Caki2 (cell line): Measurements from ENCODE around the gene SREBF2. TPM values are rescaled to one million over a fixed set of nuclear protein-coding genes. Genes with fewer than 3 reads are reported as not detected.

Experiments
- DNase-seq: peaks from one replicate; pipeline ENCODE4 v3.0.0-alpha.2; 2015; ENCODE audit warnings: low read depth
- in situ Hi-C: cut with HindIII; loops from 2 replicates; pipeline ENCODE4 v1.10.0; 2016; ENCODE audit warnings: low sequenced_read_pairs, low pct_unique_long_range_greater_than_20kb, mixed read lengths
- total RNA-seq: library from RNA; depleted of rRNA; stranded (reverse); fragments of >200 nt; shearing (Covaris generic); gene quantifications from 2 replicates; pipeline ENCODE4 v1.2.3, GENCODE V29; 2014; ENCODE audit warnings: low replicate concordance; rRNA removed

SREBF2 gene
- 21.0 and 21.5 TPM in 2 replicates for total RNA-seq

DNA sequence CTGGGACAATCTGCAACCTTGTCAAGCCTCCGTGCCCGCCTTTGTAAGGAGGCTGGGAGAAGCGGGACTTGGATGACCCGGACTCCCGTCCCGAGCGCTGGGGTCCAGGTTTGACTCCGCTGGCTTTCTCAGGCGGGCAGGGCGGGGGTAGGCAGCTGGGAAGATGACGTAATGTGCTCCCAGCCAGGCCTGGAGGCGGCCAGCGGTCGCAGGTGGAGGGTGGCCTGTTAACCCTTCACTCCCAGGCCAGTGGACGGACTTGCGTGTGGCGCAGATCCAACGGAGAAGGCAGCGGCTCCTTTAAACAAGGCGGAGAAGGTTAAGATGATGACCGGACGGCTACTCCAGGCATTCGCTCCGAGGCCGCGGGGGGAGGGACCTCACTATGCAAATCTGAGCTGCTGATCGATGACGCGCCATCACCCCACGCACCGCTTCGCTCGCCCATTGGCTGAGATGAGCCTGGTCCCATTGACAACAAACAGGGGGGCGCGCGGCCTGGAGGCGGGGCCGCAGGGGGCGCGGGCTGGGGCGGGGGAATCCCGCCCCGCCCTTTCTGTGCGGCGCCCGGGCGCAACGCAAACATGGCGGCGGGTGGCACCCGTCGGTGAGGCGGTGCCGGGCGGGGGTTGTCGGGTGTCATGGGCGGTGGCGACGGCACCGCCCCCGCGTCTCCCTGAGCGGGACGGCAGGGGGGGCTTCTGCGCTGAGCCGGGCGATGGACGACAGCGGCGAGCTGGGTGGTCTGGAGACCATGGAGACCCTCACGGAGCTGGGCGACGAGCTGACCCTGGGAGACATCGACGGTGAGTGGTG lies at the start of gene SREBF2:
SREBF2 (plus strand) TSS at position 553 of the 816 bp plus-strand sequence; CDS start at position 719, 166 bp downstream.
- peak; percentile 100 for DNase-seq
- in situ Hi-C loops: no loop called here

DNA sequence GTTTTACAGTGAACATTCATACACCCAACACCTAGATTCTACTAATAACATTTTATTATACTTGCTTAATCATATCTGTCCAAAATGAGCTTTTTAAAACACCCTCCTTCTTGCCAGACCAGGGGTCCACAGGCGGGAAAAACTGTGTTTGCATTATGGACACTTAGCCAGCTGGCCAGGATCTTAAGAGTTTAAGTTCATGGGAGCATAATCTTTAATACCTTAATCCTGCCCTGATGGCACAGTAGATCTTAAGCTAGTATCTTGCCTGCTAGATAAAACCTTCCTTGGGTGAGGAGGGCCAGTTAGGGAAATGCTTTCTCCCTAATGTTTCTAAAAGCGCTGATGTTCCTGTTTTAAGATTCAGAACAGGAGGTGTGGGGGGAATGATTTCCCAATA lies 45.6 kb upstream of the SREBF2 start:
- DNase-seq: no peak
- in situ Hi-C loops: no loop called here

DNA sequence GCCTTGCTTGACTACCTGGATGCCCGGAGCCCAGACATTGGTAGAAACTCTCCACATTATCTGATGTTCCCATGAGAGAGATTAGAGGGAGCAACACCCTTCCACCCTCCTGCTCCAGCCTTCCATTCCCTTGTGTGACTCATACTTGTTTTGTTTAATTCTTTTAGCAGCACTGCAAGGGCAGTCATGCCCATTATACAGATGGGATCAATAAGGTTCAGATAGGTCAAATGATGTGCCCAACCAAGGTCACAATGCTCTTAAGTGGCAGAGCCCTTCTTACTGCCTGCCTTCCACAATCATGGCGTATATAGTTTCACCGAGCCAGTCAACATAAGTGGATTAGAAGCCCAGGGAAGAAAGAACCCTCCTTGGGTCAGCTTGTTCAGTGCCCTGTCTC lies 39.0 kb upstream of the SREBF2 start:
- DNase-seq: no peak
- in situ Hi-C loops: no loop called here

DNA sequence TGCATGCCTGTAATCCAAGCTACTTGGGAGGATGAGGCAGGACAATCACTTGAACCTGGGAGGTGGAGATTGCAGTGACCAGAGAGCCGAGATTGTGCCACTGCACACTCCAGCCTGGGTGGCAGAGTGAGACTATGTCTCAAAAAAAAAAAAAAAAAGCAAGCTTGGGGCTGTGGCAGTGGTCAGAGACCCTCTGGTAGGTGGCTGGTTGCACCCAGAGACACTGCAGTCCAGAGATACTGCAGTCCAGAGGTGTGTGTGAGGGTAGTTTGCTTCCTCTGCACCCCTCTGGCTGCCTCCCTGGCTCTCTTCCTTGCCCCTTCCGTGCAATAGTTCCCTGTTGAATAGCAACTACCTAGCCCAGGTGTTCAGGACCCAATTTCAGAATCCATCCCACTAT lies 34.2 kb upstream of the SREBF2 start:
- in situ Hi-C loops: no loop called here

DNA sequence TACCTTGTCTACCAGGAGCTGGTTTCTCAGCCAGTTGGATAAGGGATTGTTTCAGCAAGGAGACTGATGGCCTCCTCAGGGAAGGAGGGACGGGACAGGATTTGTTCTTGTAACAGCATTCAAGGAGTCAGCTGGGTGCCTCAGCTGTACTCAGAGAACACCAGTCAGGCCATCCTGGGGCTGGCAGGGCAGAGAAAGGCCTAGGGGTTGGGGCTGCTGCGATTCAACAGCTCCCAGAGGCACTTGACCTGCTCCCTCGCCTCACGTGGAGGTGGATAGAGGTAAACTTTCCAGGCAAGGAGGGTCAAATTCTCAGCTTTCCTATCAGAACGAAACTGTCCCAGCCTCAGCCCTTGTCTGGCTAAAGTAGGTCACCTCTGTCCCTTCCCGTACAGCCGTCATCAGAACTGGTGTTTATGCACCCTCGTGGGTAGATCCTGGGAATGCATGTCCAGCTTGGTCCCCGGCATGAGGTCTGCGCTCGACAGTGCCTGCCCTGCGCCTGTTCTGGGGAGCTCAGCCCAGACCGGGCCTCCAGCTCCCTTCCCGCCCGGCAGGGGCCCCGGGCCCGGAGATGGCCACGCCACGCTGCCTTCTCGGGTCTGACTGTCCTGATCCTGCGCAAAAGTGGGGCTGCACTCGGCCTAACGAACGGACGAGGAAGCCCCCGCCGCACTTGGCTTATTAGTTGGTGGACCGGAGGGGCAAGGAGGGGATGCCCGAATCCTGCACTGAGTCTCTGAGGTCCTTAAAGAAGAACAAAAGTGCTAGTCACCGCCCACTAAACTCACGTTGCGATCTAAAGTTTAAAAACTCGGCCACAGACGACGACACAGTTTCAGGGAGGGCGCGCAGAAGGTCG lies 33.2 kb upstream of the SREBF2 start:
- DNase-seq: no peak
- in situ Hi-C loops: no loop called here

More for the DNA sequence above, 34.2 kb upstream of the SREBF2 start:
- no peak for DNase-seq

DNA sequence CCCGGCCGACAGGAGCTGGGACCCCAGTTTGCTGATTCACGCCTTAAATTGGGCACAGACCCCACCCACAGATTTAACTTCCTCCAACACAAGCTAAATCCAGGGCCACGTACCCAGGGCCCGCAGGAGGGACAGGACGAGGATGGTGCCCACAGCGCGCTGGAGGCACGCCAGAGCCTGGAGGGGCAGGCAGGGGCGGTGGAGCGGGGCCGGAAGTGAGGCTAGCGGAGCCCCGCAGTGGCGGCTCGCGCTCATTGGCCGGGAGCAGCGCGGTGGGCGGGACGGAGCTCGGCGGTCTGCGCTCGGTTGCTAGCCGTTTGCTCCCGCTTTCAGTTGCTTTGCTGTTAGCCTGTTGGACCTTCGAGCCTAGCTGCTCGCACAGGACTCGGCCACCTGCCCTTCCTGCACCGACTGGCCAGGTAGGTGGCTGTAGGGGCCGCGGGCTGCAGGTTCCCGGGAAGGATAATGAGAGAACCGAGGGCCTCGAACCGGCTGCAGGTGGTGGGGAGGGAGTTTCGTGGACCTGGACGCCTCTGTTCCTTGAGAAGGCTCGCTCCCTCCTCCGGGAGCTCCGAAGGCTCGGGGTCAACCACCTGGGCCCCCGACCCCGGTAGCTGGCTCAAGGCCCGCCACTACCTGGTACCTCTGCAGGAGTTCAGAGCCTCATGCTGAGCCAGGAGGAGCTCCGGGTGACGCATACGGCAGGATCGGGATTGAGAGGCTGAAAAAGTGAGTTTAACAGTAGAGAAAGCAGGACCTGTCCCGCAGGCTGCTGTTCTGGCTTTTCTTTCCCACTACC lies 32.4 kb upstream of the SREBF2 start, which contains the start of gene CCDC134:
CCDC134 (plus strand) TSS at position 332 of the 799 bp plus-strand sequence. CDS start 8,212 bp downstream, outside the sequence.
- in situ Hi-C loops: no loop called here
- DNase-seq: peak; percentile 87

DNA sequence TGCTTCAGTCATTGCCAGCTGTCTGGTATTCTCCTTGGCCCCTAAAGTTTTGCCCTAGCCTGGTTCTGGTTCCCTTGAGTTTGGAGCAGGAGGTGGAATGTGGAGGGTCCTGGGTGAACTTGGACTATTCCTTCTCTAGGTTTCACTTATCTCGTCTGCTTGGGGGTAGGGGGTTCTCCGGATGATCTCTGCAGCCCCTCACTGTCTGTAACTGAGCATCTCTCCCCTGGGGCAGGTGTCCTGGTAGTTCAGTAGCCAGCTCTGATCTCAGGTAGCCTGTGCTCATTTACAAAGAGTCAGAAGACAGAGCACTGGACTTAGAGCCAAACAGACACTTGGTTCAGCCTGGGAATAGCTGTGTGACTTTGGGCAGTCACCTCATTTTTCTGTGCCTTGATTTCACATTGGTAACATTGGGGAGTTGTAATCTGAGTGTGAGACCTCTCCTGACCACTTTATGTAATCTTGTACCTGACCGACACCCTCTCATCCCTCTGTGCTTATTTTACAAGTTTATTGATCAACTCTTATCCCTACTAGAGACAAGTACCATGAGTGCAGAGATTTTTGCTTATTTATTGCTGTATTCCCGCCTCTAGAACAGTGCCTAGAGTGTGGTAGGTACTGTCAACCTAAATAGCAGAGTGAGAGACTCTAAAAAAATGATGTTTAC lies 31.6 kb upstream of the SREBF2 start:
- DNase-seq: no peak
- in situ Hi-C loops: no loop called here

DNA sequence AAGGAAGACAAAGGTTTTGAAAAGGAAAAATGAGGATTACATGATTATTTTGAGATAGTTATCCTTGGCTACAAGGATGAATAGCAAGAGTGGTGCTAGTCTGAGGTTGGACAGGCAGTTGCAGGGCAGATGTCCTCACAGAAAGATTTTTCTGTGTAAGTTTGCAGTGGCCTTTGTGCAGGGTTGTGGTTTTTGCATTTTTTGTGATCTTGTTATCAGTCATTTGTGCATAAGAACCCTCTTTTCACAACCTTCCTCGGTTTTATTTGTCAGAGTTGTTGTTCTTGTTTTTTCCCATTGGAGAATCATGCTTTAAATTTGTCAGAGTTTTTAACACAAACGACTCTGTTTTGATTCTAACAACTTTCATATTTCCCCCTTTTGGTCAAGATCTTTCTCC lies 31.0 kb upstream of the SREBF2 start:
- in situ Hi-C loops: no loop called here
- no peak for DNase-seq

DNA sequence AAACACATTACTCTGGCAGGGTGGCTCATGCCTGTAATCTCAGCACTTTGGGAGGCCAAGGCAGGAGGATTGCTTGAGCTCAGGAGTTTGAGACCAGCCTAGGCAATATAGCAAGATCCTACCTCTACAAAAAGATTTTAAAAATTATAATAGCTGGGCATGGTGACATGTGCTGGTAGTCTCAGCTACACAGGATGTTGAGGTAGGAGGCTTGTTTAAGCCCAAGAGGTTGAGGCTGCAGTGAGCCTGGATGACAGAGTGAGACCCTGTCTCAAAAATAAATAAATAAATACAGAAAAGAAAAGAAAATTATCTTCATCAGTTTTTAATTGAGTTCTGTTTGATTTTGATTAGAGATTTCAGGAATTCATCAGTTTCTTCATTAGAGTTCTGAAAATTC lies 27.3 kb upstream of the SREBF2 start:
- in situ Hi-C loops: no loop called here
- no peak for DNase-seq

DNA sequence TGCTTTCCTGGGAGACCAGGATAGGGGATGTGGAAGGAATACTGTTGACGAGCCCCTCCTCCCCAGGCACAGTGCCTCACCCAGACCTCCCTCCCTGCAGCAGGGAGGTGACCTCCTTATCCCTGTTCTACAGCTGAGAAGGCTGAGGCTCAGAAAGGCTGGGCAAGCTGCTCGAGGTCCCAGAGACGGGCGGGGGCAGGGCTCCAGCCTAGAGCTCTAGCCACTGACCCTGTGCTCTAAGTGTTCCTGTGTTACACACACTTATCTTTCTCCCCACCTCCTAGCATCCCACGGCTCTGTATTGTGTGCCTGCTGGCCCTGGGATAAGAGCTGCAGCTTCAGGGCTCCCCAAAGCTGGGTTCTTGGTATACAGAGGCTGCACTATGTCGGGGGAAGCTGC lies 24.5 kb upstream of the SREBF2 start:
- DNase-seq: no peak
- in situ Hi-C loops: no loop called here

DNA sequence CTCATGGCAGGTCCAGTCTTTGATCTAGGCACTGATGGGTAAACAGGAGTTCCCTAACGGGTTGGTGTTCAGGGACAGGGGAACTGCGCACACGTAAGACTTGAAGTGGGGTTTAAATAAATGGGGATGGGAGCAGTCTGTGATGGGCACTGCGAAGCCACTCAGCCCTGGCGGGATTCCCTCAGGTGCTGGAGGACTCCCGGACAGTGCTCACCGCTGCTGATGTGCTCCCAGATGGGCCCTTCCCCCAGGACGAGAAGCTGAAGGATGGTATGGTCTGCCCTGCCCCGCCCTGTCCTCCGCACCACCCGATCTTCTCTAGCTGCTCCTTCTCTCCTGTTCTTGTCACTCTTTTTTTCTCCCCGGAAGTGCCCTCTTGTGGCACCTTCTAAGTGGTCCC lies 22.9 kb upstream of the SREBF2 start:
- in situ Hi-C loops: no loop called here

DNA sequence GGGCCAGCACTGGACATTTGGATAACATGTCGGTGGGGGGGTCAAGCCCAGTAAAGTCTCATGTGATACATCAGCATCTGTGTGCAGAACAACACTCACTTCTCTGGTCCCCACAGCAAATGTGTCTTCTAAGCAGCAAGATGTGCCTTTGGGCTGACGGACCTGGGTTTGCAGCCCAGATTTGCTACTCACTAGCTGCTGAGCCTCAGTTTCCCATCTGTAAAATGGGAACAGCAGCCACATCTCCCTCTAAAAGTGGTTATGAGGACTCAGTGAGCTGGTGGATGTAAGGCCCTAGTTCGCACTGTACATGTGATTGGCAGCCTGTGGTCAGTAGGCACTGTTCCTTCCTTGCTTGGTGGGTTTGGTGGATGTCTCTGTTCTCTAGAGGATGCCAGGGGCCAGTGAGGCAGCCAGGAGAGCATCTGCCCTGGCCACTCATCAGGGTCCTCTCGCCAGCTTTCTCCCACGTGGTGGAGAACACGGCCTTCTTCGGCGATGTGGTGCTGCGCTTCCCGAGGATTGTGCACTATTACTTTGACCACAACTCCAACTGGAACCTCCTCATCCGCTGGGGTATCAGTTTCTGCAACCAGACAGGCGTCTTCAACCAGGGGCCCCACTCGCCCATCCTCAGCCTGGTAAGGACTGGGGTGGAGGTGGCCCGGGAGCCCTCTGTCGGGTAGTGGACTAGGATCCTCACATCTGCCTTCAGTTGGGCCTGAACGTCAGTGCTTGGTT lies 19.9 kb upstream of the SREBF2 start:
- in situ Hi-C loops: no loop called here
- no peak for DNase-seq

More for the DNA sequence above, 22.9 kb upstream of the SREBF2 start:
- no peak for DNase-seq

DNA sequence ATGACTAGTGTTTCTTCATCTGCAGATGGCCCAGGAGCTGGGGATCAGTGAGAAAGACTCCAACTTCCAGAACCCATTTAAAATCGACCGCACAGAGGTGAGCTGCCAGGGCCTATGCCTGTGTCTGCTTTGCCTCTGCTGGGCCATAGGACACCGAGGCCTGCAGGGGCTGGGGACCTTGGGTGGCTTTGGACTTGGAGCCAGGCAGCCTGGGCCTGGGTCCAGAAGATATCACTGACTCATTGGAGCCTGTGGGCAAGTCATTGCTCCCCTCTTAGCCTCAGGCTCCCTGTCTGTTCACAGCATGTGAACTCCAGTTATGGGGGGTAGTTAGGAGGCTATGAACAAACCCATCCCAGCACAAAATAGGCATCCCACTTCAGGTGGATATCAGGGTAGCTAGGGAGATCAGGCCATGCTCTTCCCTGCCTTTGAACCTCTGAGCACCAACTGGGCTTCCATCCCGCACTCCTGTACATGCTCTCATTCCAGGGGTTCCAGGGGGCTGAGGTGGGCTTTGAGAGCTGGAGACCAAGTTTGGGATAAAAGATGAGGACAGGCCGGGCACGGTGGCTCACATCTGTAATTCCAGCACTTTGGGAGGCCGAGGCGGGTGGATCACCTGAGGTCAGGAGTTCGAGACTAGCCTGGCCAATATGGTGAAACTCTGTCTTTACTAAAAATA lies 19.0 kb upstream of the SREBF2 start:
- no peak for DNase-seq
- in situ Hi-C loops: no loop called here

DNA sequence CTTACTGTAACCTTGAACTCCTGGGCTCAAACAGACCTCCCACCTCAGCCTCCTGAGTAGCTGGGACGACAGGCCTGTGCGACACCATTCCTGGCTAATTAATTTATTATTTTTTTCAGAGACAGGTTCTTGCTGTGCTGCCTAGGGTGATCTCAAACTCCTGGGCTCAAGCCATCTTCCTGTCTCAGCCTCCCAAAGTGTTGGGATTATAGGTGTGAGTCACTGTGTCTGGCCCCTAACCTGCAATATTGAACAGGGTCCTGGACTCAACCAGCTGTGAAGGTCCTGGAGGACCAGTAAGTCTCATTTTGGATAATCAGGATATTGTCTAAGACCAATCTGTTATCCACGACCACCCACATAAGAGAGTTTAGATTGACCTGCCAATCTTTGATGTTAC lies 17.2 kb upstream of the SREBF2 start:
- DNase-seq: no peak
- in situ Hi-C loops: no loop called here

DNA sequence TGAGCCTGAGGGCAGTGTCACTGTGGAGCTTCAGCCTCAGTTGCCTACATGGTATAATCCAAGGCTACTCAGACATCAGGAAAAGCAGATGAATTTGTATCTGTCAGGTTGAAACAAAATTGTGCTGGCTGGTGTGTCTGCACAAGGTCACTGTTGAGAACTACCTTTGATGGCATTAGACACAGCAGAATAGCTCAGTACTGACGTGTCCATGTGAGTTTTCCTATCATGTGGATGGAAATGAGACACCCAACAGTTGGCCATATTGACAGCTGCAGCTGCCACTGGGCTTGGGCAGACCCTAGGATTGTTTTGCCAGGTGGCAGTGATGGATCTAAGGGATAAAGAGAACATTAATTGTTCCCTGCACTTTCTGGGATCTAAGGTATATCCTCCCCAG lies 16.7 kb upstream of the SREBF2 start:
- in situ Hi-C loops: no loop called here
- DNase-seq: no peak

DNA sequence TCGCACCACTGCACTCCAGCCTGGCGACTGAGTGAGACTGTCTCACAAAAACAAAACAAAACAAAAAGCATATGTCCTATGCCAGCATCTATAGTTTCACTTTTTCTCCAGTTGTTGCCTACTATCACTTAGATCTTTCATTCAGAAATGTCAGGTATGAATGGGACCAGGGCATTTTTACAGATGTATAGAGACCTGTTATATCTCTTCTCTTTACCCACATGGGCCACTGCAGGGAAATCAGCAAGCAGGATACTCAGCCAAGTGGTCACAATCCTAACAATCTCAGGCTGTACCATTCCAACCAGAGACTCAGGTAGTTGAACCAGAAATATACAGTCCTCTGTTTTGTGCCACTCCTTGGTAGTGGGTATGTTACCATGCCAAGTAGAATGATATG lies 16.0 kb upstream of the SREBF2 start:
- in situ Hi-C loops: no loop called here
- no peak for DNase-seq

DNA sequence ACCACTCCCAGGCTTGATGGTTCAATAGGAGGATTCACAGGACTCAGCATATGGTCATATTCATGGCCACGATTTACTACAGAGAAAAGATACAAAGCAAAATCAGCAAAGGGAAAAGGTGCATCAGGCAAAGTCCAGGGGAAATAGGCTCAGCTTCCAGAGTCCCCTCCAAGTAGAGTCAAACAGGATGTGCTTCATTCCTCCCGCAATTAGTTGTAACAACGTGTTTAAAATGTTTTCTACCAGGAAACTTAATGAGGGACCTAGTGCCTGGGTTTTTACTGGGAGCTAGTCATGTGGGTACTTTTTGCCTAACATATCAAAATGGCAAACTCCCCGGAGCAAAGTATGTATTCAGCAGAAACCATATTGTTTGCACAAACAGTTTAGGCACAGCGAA lies 14.9 kb upstream of the SREBF2 start:
- DNase-seq: no peak
- in situ Hi-C loops: no loop called here
